C4-2B (cell line): ENCODE measurements around the gene GPC5.

Experiments used
- CTCF ChIP-seq: fragments of 450-650 bp; conservative IDR thresholded peaks from 2 replicates; pipeline ENCODE4 v1.5.1; 2017; ENCODE audit warnings: mild to moderate bottlenecking
- ZFX ChIP-seq: fragments of 450-650 bp; IDR thresholded peaks from 2 replicates; pipeline ENCODE4 v1.6.1; 2017

GRCh38 chr13:91771229-91771628, 372.8 kb downstream of the GPC5 start:
- no peak for TF ChIP-seq CTCF
- no peak for TF ChIP-seq ZFX
